ENCODE results near the gene STPG3.

GRCh38 chr9:137215196-137215986, 35.7 kb upstream of the STPG3 start:
- no peak for TF ChIP-seq CTCF (IDR thresholded peaks at IDR 0.05)
- TF ChIP-seq ZFX (IDR thresholded peaks at IDR 0.05; ENCODE audit: borderline replicate concordance): no peak
